Loucy (cell line): ENCODE measurements around the gene RANBP3.

ENCODE experiments used
- EZH2phosphoT487 ChIP-seq: fragments of 200-600 bp; IDR thresholded peaks from 2 replicates; pipeline ENCODE4 v1.6.1; 2018; ENCODE audit warnings: antibody characterized with exemption, mild to moderate bottlenecking, moderate library complexity, borderline replicate concordance
- TF ChIP-seq, protein P1 (sequence below): fragments of 200-600 bp; sonication (generic); conservative IDR thresholded peaks from 2 replicates; pipeline ENCODE4 v1.5.1; 2014; ENCODE audit warnings: mild to moderate bottlenecking, antibody characterized with exemption, low read length

DNA sequence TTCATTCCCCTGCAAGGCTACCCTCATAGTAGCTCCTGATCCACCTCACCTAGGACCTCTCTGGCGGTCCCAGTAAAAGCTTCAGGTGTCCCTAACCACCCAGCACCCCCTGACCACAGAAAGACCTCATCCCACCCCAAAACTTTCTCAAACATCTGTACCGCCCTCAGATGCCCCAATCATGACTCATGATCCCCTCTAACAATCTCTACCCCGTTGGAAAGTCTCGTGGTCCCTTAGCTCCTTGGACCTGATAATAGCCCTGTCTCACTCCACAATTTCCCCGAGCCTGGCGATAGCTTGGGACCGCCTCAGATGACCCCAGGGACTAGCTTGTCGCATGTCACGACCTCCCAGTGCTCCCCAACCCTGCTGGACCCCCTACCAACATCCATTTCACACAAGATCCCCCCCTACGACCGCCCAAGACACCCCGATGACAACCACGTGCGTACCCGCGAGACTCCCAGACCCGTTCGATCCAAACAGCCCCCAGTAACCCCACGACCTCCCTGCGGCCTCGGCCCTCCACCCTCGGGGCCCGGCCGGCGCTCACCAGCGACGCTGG, 74.8 kb downstream of the RANBP3 start:
- TF ChIP-seq, protein P1, sequence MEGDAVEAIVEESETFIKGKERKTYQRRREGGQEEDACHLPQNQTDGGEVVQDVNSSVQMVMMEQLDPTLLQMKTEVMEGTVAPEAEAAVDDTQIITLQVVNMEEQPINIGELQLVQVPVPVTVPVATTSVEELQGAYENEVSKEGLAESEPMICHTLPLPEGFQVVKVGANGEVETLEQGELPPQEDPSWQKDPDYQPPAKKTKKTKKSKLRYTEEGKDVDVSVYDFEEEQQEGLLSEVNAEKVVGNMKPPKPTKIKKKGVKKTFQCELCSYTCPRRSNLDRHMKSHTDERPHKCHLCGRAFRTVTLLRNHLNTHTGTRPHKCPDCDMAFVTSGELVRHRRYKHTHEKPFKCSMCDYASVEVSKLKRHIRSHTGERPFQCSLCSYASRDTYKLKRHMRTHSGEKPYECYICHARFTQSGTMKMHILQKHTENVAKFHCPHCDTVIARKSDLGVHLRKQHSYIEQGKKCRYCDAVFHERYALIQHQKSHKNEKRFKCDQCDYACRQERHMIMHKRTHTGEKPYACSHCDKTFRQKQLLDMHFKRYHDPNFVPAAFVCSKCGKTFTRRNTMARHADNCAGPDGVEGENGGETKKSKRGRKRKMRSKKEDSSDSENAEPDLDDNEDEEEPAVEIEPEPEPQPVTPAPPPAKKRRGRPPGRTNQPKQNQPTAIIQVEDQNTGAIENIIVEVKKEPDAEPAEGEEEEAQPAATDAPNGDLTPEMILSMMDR: no peak
- no peak for TF ChIP-seq EZH2phosphoT487
